Neural crest cell (in vitro differentiated cells): ENCODE data around the gene BOD1L1. TPM values are rescaled to one million over a fixed set of nuclear protein-coding genes. Genes with fewer than 3 reads are reported as not detected.

Source experiments
- DNase-seq: peaks from one replicate; pipeline ENCODE4 v3.0.0; 2021; ENCODE audit warnings: low read depth, mixed read lengths, low spot score
- H3K27ac Mint-ChIP-seq: one replicate; pipeline ENCODE4 v1.8.0; 2021; ENCODE audit warnings: mild to moderate bottlenecking, mixed read lengths; ENCODE audit not compliant: unreplicated experiment
- H3K27me3 Mint-ChIP-seq: 2 replicates; pipeline ENCODE4 v1.8.0; 2021; ENCODE audit warnings: low read depth, mild to moderate bottlenecking, mixed read lengths
- H3K36me3 Mint-ChIP-seq: 2 replicates; pipeline ENCODE4 v1.8.0; 2021; ENCODE audit warnings: low read depth, mild to moderate bottlenecking, mixed read lengths
- H3K4me1 Mint-ChIP-seq: 2 replicates; pipeline ENCODE4 v1.8.0; 2021; ENCODE audit warnings: mixed read lengths
- H3K4me3 Mint-ChIP-seq: one replicate; pipeline ENCODE4 v1.8.0; 2021; ENCODE audit warnings: mild to moderate bottlenecking, mixed read lengths
- H3K9me3 Mint-ChIP-seq: 2 replicates; pipeline ENCODE4 v1.8.0; 2021; ENCODE audit warnings: mixed read lengths
- CTCF ChIP-seq: fragments of 200-600 bp; sonication (generic); conservative IDR thresholded peaks from 2 replicates; pipeline ENCODE4 v1.5.0; 2021; ENCODE audit warnings: antibody characterized with exemption, mild to moderate bottlenecking
- total RNA-seq: library from RNA; stranded (reverse); gene quantifications from 2 replicates; pipeline ENCODE4 v1.2.1, GENCODE V29; 2021

Gene BOD1L1
- total RNA-seq, 1 donor from 2014 or later, result 27.9 TPM

- Mint-ChIP-seq H3K9me3 (no peaks in the 10 kb centered on the region), H3K4me1 (peaks cover 5% of the 10 kb centered on the region), H3K27ac (no peak overlapping the region), H3K36me3 (no peaks in the 10 kb centered on the region), H3K27me3 (peaks cover 14% of the 10 kb centered on the region), H3K4me3 (no peak overlapping the region)
- TF ChIP-seq CTCF, result no peak
- no peak for DNase-seq
These were observed 17.6 kb upstream of the BOD1L1 start for GRCh38 chr4:13645075-13645474.

- Mint-ChIP-seq H3K9me3 (no peaks in the 10 kb centered on the region), H3K4me1 (peaks cover 9% of the 10 kb centered on the region), H3K36me3 (no peaks in the 10 kb centered on the region), H3K27me3 (peaks cover 17% of the 10 kb centered on the region), H3K4me3 (no peak overlapping the region), H3K27ac (no peak overlapping the region)
- no peak for DNase-seq
- TF ChIP-seq CTCF, result no peak
These were observed 14.8 kb upstream of the BOD1L1 start for GRCh38 chr4:13642170-13642950.

GRCh38 chr4:13641084-13641483, 13.6 kb upstream of the BOD1L1 start:
- H3K4me3 Mint-ChIP-seq, result no peak overlapping the region
- DNase-seq, result no peak
- H3K36me3 Mint-ChIP-seq, result no peaks in the 10 kb centered on the region
- no peak for TF ChIP-seq CTCF
- H3K4me1 Mint-ChIP-seq, result peaks cover 9% of the 10 kb centered on the region
- H3K27me3 Mint-ChIP-seq, result peaks cover 17% of the 10 kb centered on the region
- no peak overlapping the region for H3K27ac Mint-ChIP-seq
- no peaks in the 10 kb centered on the region for H3K9me3 Mint-ChIP-seq

- Mint-ChIP-seq H3K4me3 (no peak overlapping the region), H3K4me1 (peaks cover 9% of the 10 kb centered on the region), H3K9me3 (no peaks in the 10 kb centered on the region), H3K27ac (no peak overlapping the region), H3K27me3 (peaks cover 19% of the 10 kb centered on the region), H3K36me3 (no peaks in the 10 kb centered on the region)
- no peak for TF ChIP-seq CTCF
- no peak for DNase-seq
These were observed 12.8 kb upstream of the BOD1L1 start for GRCh38 chr4:13640149-13640940.

GRCh38 chr4:13635286-13635799, 7.8 kb upstream of the BOD1L1 start:
- no peak for TF ChIP-seq CTCF
- Mint-ChIP-seq H3K4me1 (peaks cover 7% of the 10 kb centered on the region), H3K27me3 (peaks cover 14% of the 10 kb centered on the region), H3K27ac (no peak overlapping the region), H3K36me3 (no peaks in the 10 kb centered on the region), H3K9me3 (no peaks in the 10 kb centered on the region), H3K4me3 (no peak overlapping the region)
- no peak for DNase-seq
